Measurements from ENCODE around the gene DDX11.
"Not testable (repeated sequence)": the region's sequence is repeated elsewhere in the genome, so short reads cannot be mapped to it uniquely, and the experiment has no call there.

Gene DDX11

DNA sequence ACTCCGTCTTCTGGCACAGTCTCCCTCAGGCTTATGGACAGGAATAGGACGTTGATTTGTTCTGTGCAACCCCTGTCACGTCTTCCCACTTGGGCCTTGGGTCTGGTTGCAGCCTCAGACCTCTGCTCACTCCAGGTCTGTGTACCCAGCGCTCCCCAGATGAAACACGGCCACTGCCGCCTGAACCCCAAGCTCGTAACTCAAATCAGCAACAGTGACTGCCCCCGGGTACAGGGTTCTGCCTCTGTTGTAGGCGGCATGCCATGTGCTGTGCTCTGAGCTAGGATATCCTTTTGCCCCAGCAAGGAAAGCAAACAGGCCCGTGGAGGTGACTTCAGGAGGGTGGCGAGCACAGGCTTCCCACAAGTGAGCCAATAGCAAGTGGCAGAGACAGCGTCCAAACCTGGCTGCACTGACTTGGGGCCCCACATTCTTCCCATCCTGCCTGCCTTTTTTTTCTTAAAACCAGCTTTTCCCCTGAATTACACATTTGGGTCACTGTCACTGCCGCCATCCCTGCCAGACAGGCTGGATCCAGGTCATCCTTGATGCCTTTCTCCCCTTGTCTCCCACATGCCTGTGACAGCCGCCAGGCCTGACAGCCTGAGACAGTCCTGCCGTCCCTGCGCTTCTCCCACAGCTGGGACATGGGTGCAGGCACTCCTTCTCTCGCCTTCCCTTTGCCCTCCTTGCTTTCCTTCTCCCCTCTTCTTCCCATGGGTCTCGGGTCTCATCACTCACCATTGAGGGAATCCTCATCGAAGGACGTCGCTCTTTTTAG, 21.6 kb downstream of the DDX11 start:
- H3K79me2 ChIP-seq (ENCODE audit: insufficient read depth, low read length); H2AFZ ChIP-seq (ENCODE audit: low read length); H3K9me2 ChIP-seq (ENCODE audit: low read depth, low read length); H3K9ac ChIP-seq (ENCODE audit: low read length); H3K4me2 ChIP-seq (ENCODE audit: low read length); H3F3A ChIP-seq (ENCODE audit: insufficient read depth, low read length); H3K27ac ChIP-seq (ENCODE audit: low read depth, low read length, poor library complexity, severe bottlenecking); H3K4me3 ChIP-seq (ENCODE audit: low read depth, low read length, poor library complexity, severe bottlenecking); H3K27me3 ChIP-seq (ENCODE audit: insufficient read depth, low read length); H3K9me3 ChIP-seq (ENCODE audit: low read length); H4K20me1 ChIP-seq (ENCODE audit: insufficient read depth, low read length): not testable (repeated sequence)
- Histone ChIP-seq H3K4me1 (ENCODE audit: insufficient read depth, low read length, severe bottlenecking) (peaks cover 10% of the 10 kb centered on the region), H3K36me3 (ENCODE audit: insufficient read depth, low read length) (peaks cover 40% of the 10 kb centered on the region)

DNA sequence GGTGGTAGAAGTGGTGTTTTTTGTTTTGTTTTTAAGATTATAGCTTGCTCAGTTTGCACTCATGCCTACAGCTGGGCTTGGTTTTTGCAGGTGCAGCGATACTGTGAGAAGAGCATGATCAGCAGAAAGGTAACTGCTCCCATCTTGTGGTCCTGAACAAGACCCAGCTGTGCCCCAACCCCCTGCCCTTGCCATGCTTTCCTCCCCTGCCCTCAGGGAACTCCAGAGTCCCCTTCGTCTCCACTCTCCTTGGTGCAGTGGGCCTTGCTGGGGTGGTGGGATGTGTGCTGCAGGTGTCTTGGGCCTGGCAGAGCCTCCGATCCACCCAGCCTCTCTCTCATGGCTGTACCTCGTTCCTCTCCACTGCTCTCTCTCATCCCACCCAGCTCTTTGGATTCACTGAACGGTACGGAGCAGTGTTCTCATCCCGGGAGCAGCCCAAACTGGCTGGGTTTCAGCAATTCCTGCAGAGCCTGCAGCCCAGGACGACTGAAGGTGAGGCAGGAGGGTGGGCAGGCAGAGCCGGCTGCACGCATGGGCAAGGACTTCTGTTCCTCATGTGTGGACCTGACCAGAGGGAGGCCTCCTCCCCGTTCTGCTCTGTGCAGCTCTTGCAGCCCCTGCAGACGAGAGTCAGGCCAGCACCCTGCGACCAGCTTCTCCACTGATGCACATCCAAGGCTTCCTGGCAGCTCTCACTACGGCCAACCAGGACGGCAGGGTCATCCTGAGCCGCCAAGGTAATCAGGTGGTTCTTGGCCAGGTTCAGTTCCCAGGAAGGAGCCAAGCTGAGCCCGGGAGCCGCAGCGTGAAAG, 22.8 kb downstream of the DDX11 start:
- Histone ChIP-seq H3K36me3 (ENCODE audit: insufficient read depth, low read length) (peaks cover 38% of the 10 kb centered on the region), H3K4me1 (ENCODE audit: insufficient read depth, low read length, severe bottlenecking) (peaks cover 16% of the 10 kb centered on the region)
- H3K79me2 ChIP-seq (ENCODE audit: insufficient read depth, low read length); H3K4me2 ChIP-seq (ENCODE audit: low read length); H3K9me3 ChIP-seq (ENCODE audit: low read length); H2AFZ ChIP-seq (ENCODE audit: low read length); H3K9me2 ChIP-seq (ENCODE audit: low read depth, low read length); H3K4me3 ChIP-seq (ENCODE audit: low read depth, low read length, poor library complexity, severe bottlenecking); H4K20me1 ChIP-seq (ENCODE audit: insufficient read depth, low read length); H3F3A ChIP-seq (ENCODE audit: insufficient read depth, low read length); H3K27me3 ChIP-seq (ENCODE audit: insufficient read depth, low read length); H3K9ac ChIP-seq (ENCODE audit: low read length); H3K27ac ChIP-seq (ENCODE audit: low read depth, low read length, poor library complexity, severe bottlenecking): not testable (repeated sequence)

DNA sequence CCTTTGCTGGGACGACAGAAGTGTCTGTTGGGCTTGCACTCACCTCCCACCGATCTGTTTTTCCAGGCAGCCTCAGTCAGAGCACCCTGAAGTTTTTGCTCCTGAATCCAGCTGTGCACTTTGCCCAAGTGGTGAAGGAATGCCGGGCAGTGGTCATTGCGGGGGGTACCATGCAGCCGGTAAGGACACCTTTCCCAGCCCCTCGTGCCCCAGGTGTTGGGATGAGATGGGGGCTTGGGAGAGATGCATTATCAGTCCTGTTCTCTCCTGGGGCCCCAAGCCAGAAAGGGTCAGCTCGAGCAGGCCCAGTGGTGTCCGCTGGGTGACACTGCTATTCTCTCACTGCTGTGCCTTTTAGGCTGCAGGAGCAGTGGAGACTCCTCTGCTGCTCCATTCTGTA, 24.2 kb downstream of the DDX11 start:
- not testable (repeated sequence) for H4K20me1 ChIP-seq (ENCODE audit: insufficient read depth, low read length); H3K4me3 ChIP-seq (ENCODE audit: low read depth, low read length, poor library complexity, severe bottlenecking); H3K9ac ChIP-seq (ENCODE audit: low read length); H3K79me2 ChIP-seq (ENCODE audit: insufficient read depth, low read length); H3K27ac ChIP-seq (ENCODE audit: low read depth, low read length, poor library complexity, severe bottlenecking); H3K9me3 ChIP-seq (ENCODE audit: low read length); H3K4me2 ChIP-seq (ENCODE audit: low read length); H2AFZ ChIP-seq (ENCODE audit: low read length); H3F3A ChIP-seq (ENCODE audit: insufficient read depth, low read length); H3K27me3 ChIP-seq (ENCODE audit: insufficient read depth, low read length); H3K9me2 ChIP-seq (ENCODE audit: low read depth, low read length)
- Histone ChIP-seq H3K36me3 (ENCODE audit: insufficient read depth, low read length) (peaks cover 38% of the 10 kb centered on the region), H3K4me1 (ENCODE audit: insufficient read depth, low read length, severe bottlenecking) (peaks cover 16% of the 10 kb centered on the region)

- Histone ChIP-seq H3K36me3 (ENCODE audit: insufficient read depth, low read length) (peaks cover 38% of the 10 kb centered on the region), H3K4me1 (ENCODE audit: insufficient read depth, low read length, severe bottlenecking) (peaks cover 16% of the 10 kb centered on the region)
- not testable (repeated sequence) for H4K20me1 ChIP-seq (ENCODE audit: insufficient read depth, low read length); H3K4me2 ChIP-seq (ENCODE audit: low read length); H3K27ac ChIP-seq (ENCODE audit: low read depth, low read length, poor library complexity, severe bottlenecking); H3K27me3 ChIP-seq (ENCODE audit: insufficient read depth, low read length); H3K79me2 ChIP-seq (ENCODE audit: insufficient read depth, low read length); H2AFZ ChIP-seq (ENCODE audit: low read length); H3K9ac ChIP-seq (ENCODE audit: low read length); H3K9me2 ChIP-seq (ENCODE audit: low read depth, low read length); H3K9me3 ChIP-seq (ENCODE audit: low read length); H3F3A ChIP-seq (ENCODE audit: insufficient read depth, low read length); H3K4me3 ChIP-seq (ENCODE audit: low read depth, low read length, poor library complexity, severe bottlenecking)
These were observed 24.7 kb downstream of the DDX11 start for GRCh38 chr12:31098363-31098762.

DNA sequence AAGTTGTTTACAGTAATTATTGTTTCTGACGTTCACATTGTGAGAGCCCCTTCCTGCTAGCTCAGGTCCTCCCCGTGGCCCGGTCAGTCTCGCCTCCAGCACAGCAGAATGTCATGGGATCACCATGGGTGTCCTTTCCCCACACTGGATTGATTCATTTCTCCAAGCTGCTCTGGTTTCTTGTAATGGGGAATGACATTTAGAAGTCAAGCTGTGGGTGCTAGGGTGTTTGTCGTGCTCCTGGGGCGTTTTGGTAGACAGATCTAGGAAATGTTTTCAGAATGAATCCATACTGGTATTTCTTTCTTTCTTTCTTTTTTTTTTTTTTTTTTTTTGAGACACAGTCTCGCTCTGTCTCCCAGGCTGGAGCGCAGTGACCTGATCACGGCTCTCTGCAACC, 25.1 kb downstream of the DDX11 start:
- H3K79me2 ChIP-seq (ENCODE audit: insufficient read depth, low read length); H3K9me2 ChIP-seq (ENCODE audit: low read depth, low read length); H3K27me3 ChIP-seq (ENCODE audit: insufficient read depth, low read length); H3K9me3 ChIP-seq (ENCODE audit: low read length); H3F3A ChIP-seq (ENCODE audit: insufficient read depth, low read length); H3K9ac ChIP-seq (ENCODE audit: low read length); H2AFZ ChIP-seq (ENCODE audit: low read length); H3K4me2 ChIP-seq (ENCODE audit: low read length); H3K4me3 ChIP-seq (ENCODE audit: low read depth, low read length, poor library complexity, severe bottlenecking); H4K20me1 ChIP-seq (ENCODE audit: insufficient read depth, low read length); H3K27ac ChIP-seq (ENCODE audit: low read depth, low read length, poor library complexity, severe bottlenecking): not testable (repeated sequence)
- H3K4me1 ChIP-seq (ENCODE audit: insufficient read depth, low read length, severe bottlenecking) = peaks cover 16% of the 10 kb centered on the region
- H3K36me3 ChIP-seq (ENCODE audit: insufficient read depth, low read length) = peaks cover 38% of the 10 kb centered on the region

- H3K4me2 ChIP-seq (ENCODE audit: low read length); H4K20me1 ChIP-seq (ENCODE audit: insufficient read depth, low read length); H3K9me3 ChIP-seq (ENCODE audit: low read length); H3K79me2 ChIP-seq (ENCODE audit: insufficient read depth, low read length); H3K9me2 ChIP-seq (ENCODE audit: low read depth, low read length); H3F3A ChIP-seq (ENCODE audit: insufficient read depth, low read length); H2AFZ ChIP-seq (ENCODE audit: low read length); H3K27me3 ChIP-seq (ENCODE audit: insufficient read depth, low read length); H3K9ac ChIP-seq (ENCODE audit: low read length); H3K4me3 ChIP-seq (ENCODE audit: low read depth, low read length, poor library complexity, severe bottlenecking): not testable (repeated sequence)
- Histone ChIP-seq H3K4me1 (ENCODE audit: insufficient read depth, low read length, severe bottlenecking) (peaks cover 16% of the 10 kb centered on the region), H3K27ac (ENCODE audit: low read depth, low read length, poor library complexity, severe bottlenecking) (peak overlapping the region; percentile 88), H3K36me3 (ENCODE audit: insufficient read depth, low read length) (peaks cover 38% of the 10 kb centered on the region)
These were observed 25.8 kb downstream of the DDX11 start for GRCh38 chr12:31099434-31099833.

- not testable (repeated sequence) for H4K20me1 ChIP-seq (ENCODE audit: insufficient read depth, low read length); H3K79me2 ChIP-seq (ENCODE audit: insufficient read depth, low read length); H3K9me2 ChIP-seq (ENCODE audit: low read depth, low read length); H3F3A ChIP-seq (ENCODE audit: insufficient read depth, low read length); H2AFZ ChIP-seq (ENCODE audit: low read length); H3K4me3 ChIP-seq (ENCODE audit: low read depth, low read length, poor library complexity, severe bottlenecking); H3K27me3 ChIP-seq (ENCODE audit: insufficient read depth, low read length); H3K9me3 ChIP-seq (ENCODE audit: low read length)
- Histone ChIP-seq H3K4me1 (ENCODE audit: insufficient read depth, low read length, severe bottlenecking) (peaks cover 16% of the 10 kb centered on the region), H3K36me3 (ENCODE audit: insufficient read depth, low read length) (peaks cover 34% of the 10 kb centered on the region), H3K9ac (ENCODE audit: low read length) (peak overlapping the region; percentile 39; the same call in 1 of the 2 replicates), H3K27ac (ENCODE audit: low read depth, low read length, poor library complexity, severe bottlenecking) (peak overlapping the region; percentile 88), H3K4me2 (ENCODE audit: low read length) (0 out of 2 replicates have a peak overlapping the region, but pooled peaks have one; percentile 26)
These were observed 27.0 kb downstream of the DDX11 start for GRCh38 chr12:31100503-31101208.

Data from OCI-LY1 (cell line).